H1 (cell line): ENCODE measurements around the gene DNAJC6. TPM values are rescaled to one million over a fixed set of nuclear protein-coding genes. Genes with fewer than 3 reads are reported as not detected.

ENCODE experiments used
- CTCF ChIA-PET: fragments of 300-600 bp; sonication (Branson Sonifier 250); formaldehyde crosslinking; loops from one replicate; lab custom pipeline; 2021; ENCODE audit not compliant: partially characterized antibody; lab: Charles Lee
- POLR2A ChIA-PET: fragments of 300-600 bp; sonication (Branson Sonifier 250); formaldehyde crosslinking; loops from one replicate; lab custom pipeline; 2021; ENCODE audit warnings: inconsistent platforms; ENCODE audit not compliant: partially characterized antibody; lab: Charles Lee
- DNase-seq, 2 experiments: peaks; one replicate each; pipeline versions ENCODE4 v3.0.0 to v3.0.0-alpha.2; 2010 to 2022; ENCODE audit warnings: low spot score in 2 of 2, low read depth in 1 of 2, mixed read lengths in 1 of 2
- FAIRE-seq: peaks from 2 replicates; lab custom pipeline; 2011; peaks lifted over from hg19 to GRCh38; lab: Jason Lieb, UNC
- H2AFZ ChIP-seq: 2 replicates; pipeline ENCODE4 v1.8.1; 2012; ENCODE audit warnings: low read length, inconsistent platforms
- H2AK5ac ChIP-seq: 2 replicates; pipeline ENCODE4 v1.6.1; 2013; ENCODE audit warnings: low read depth, low read length
- H2BK120ac ChIP-seq: replicated peaks from 2 replicates; pipeline ENCODE3; 2013; ENCODE audit warnings: low read depth, low read length, inconsistent platforms
- H2BK12ac ChIP-seq: 2 replicates; pipeline ENCODE4 v1.6.1; 2013; ENCODE audit warnings: low read depth, low read length
- H2BK15ac ChIP-seq: 2 replicates; pipeline ENCODE4 v1.6.1; 2013; ENCODE audit warnings: low read length
- H2BK20ac ChIP-seq: 2 replicates; pipeline ENCODE4 v1.6.1; 2013; ENCODE audit warnings: low read length
- H2BK5ac ChIP-seq: 2 replicates; pipeline ENCODE4 v1.6.1; 2013; ENCODE audit warnings: low read depth, low read length
- H3K14ac ChIP-seq: 2 replicates; pipeline ENCODE4 v1.6.1; 2013; ENCODE audit warnings: inconsistent platforms; ENCODE audit not compliant: insufficient read length
- H3K18ac ChIP-seq: 2 replicates; pipeline ENCODE4 v1.6.1; 2013; ENCODE audit warnings: low read length; ENCODE audit errors: extremely low read depth
- H3K23ac ChIP-seq: 2 replicates; pipeline ENCODE4 v1.6.1; 2013; ENCODE audit warnings: inconsistent platforms; ENCODE audit not compliant: insufficient read length
- H3K23me2 ChIP-seq: 2 replicates; pipeline ENCODE4 v1.6.1; 2013; ENCODE audit warnings: low read depth, low read length
- H3K27ac ChIP-seq: 2 replicates; pipeline ENCODE4 v1.6.1; 2011; ENCODE audit warnings: low read depth, low read length, inconsistent platforms
- H3K27me3 ChIP-seq, 4 experiments: replicated peaks in 1 of 4; 1 replicate in 1 of 4; 2 replicates in 3 of 4; pipeline versions ENCODE4 v1.6.1 to v1.8.1; 2011 to 2013; ENCODE audit warnings: low read length in 3 of 4, mild to moderate bottlenecking in 3 of 4, inconsistent platforms in 2 of 4, mixed read lengths in 2 of 4, moderate library complexity in 1 of 4; ENCODE audit not compliant: control insufficient read depth in 3 of 4, insufficient read depth in 3 of 4; ENCODE audit errors: extremely low read depth in 1 of 4
- H3K36me3 ChIP-seq, 4 experiments: 2 replicates each; pipeline versions ENCODE4 v1.6.1 to v1.8.1; 2011 to 2013; ENCODE audit warnings: mild to moderate bottlenecking in 4 of 4, low read length in 3 of 4, moderate library complexity in 2 of 4, control low read depth in 1 of 4, inconsistent platforms in 1 of 4; ENCODE audit not compliant: insufficient read depth in 4 of 4, control insufficient read depth in 2 of 4
- H3K4ac ChIP-seq: replicated peaks from 2 replicates; pipeline ENCODE3; 2013; ENCODE audit warnings: low read length, low read depth, mixed read lengths, inconsistent platforms; ENCODE audit not compliant: insufficient read length
- H3K4me1 ChIP-seq, 4 experiments: replicated peaks in 1 of 4; 1 replicate in 1 of 4; 2 replicates in 3 of 4; pipeline versions ENCODE4 v1.6.1 to v1.8.1; 2011 to 2013; ENCODE audit warnings: low read length in 3 of 4, inconsistent platforms in 2 of 4, mixed read lengths in 1 of 4; ENCODE audit not compliant: insufficient read depth in 4 of 4, control insufficient read depth in 3 of 4
- H3K4me2 ChIP-seq, 2 experiments: 2 replicates each; pipeline versions ENCODE4 v1.6.1 to v1.8.1; 2011 to 2013; ENCODE audit warnings: low read depth in 2 of 2, low read length in 2 of 2, control low read depth in 1 of 2, inconsistent platforms in 1 of 2, mild to moderate bottlenecking in 1 of 2; ENCODE audit not compliant: insufficient read depth in 1 of 2
- H3K4me3 ChIP-seq, 4 experiments: fragments of 200-600, 300-600 bp in 1 of 4; sonication (generic), shearing (Covaris generic), sonication (Bioruptor Twin) in 1 of 4; 2 replicates each; pipeline versions ENCODE4 v1.5.1 to v1.8.1; 2011 to 2016; ENCODE audit warnings: low read length in 4 of 4, low read depth in 3 of 4, control low read depth in 2 of 4, inconsistent platforms in 2 of 4, mild to moderate bottlenecking in 2 of 4, mixed read lengths in 1 of 4, moderate library complexity in 1 of 4; ENCODE audit not compliant: insufficient read depth in 2 of 4; ENCODE audit errors: extremely low read depth in 1 of 4
- H3K56ac ChIP-seq: replicated peaks from 2 replicates; pipeline ENCODE3; 2013; ENCODE audit warnings: low read depth, mild to moderate bottlenecking, mixed read lengths, low read length, inconsistent platforms; ENCODE audit not compliant: insufficient read length
- H3K79me1 ChIP-seq: 2 replicates; pipeline ENCODE4 v1.6.1; 2013; ENCODE audit warnings: low read depth, low read length, control low read depth
- H3K79me2 ChIP-seq, 2 experiments: 2 replicates each; pipeline versions ENCODE4 v1.6.1 to v1.8.1; 2012 to 2013; ENCODE audit warnings: low read length in 2 of 2, mild to moderate bottlenecking in 2 of 2, inconsistent platforms in 1 of 2; ENCODE audit not compliant: insufficient read depth in 2 of 2, control insufficient read depth in 1 of 2
- H3K9ac ChIP-seq, 4 experiments: replicated peaks in 1 of 4; 1 replicate in 1 of 4; 2 replicates in 3 of 4; pipeline versions ENCODE4 v1.6.1 to v1.8.1; 2011 to 2013; ENCODE audit warnings: low read depth in 3 of 4, low read length in 3 of 4, control low read depth in 2 of 4, mild to moderate bottlenecking in 2 of 4, moderate library complexity in 2 of 4, inconsistent platforms in 1 of 4; ENCODE audit errors: extremely low read depth in 1 of 4
- H3K9me3 ChIP-seq, 2 experiments: 2 replicates each; pipeline versions ENCODE4 v1.6.1 to v1.8.1; 2012 to 2013; ENCODE audit warnings: mild to moderate bottlenecking in 2 of 2, moderate library complexity in 2 of 2, control low read depth in 1 of 2, inconsistent platforms in 1 of 2, low read depth in 1 of 2, low read length in 1 of 2, mixed read lengths in 1 of 2; ENCODE audit not compliant: insufficient read depth in 2 of 2
- H4K20me1 ChIP-seq, 2 experiments: replicated peaks in 1 of 2; 2 replicates each; pipeline versions ENCODE3 to v1.8.1; 2011 to 2013; ENCODE audit warnings: inconsistent platforms in 2 of 2, low read length in 2 of 2, mild to moderate bottlenecking in 1 of 2; ENCODE audit not compliant: insufficient read depth in 2 of 2, control insufficient read depth in 1 of 2
- H4K5ac ChIP-seq: 2 replicates; pipeline ENCODE4 v1.6.1; 2013; ENCODE audit warnings: low read length, low read depth, mixed read lengths, inconsistent platforms; ENCODE audit not compliant: insufficient read length
- H4K8ac ChIP-seq: 2 replicates; pipeline ENCODE4 v1.8.0; 2013; ENCODE audit warnings: mild to moderate bottlenecking, moderate library complexity, low read length, inconsistent platforms; ENCODE audit not compliant: insufficient read depth; ENCODE audit errors: extremely low read depth
- H4K91ac ChIP-seq: replicated peaks from 2 replicates; pipeline ENCODE3; 2013; ENCODE audit warnings: low read length, mixed read lengths, inconsistent platforms; ENCODE audit not compliant: insufficient read length
- ATF2 ChIP-seq: IDR thresholded peaks from 2 replicates; pipeline ENCODE4 v1.6.1; 2012; ENCODE audit warnings: low read length, inconsistent platforms
- CBX8 ChIP-seq: fragments of 300-800, 300-1000 bp; sonication (generic); IDR thresholded peaks from 2 replicates; pipeline ENCODE4 v1.7.1; 2016; ENCODE audit warnings: low read depth, low read length, borderline replicate concordance
- E2F6 ChIP-seq: IDR thresholded peaks from 2 replicates; pipeline ENCODE4 v1.6.1; 2012; ENCODE audit warnings: inconsistent platforms
- EP300 ChIP-seq, 2 experiments: IDR thresholded peaks; 1 replicate in 1 of 2; 2 replicates in 1 of 2; pipeline ENCODE4 v1.6.1; 2011 to 2012; ENCODE audit warnings: low read depth in 2 of 2, low read length in 2 of 2, mild to moderate bottlenecking in 2 of 2, borderline replicate concordance in 1 of 2, inconsistent platforms in 1 of 2, moderate library complexity in 1 of 2
- SIN3A ChIP-seq, 2 experiments: IDR thresholded peaks in 1 of 2; conservative IDR thresholded peaks in 1 of 2; 2 replicates each; pipeline ENCODE4 v1.6.1; 2011 to 2012; ENCODE audit warnings: low read length in 2 of 2, improper control_type of control experiment in 1 of 2, low read depth in 1 of 2, mild to moderate bottlenecking in 1 of 2
- WGBS, 2 experiments: shearing (Covaris generic) in 1 of 2; methylation state at CpG; one replicate each; pipeline versions ENCODE4 v1.1.6 to v1.1.7; 2013 to 2015; ENCODE audit warnings: low lambda C conversion rate in 2 of 2, mixed read lengths in 2 of 2, inconsistent platforms in 1 of 2, low coverage in 1 of 2, missing lambda C conversion rate in 1 of 2; ENCODE audit not compliant: insufficient replicate concordance in 2 of 2, insufficient coverage in 1 of 2, insufficient read length in 1 of 2; ENCODE audit errors: extremely low coverage in 1 of 2, missing lambda C conversion rate in 1 of 2; 5-methylcytosine and 5-hydroxymethylcytosine counted together
- polyA plus RNA-seq, 7 experiments: library from polyadenylated mRNA; depleted of rRNA in 3 of 7; stranded (reverse) in 5 of 7; unstranded in 2 of 7; fragments of >200 nt in 5 of 7; fragments of 200-250 nt in 2 of 7; gene quantifications; 1 replicate in 5 of 7; 2 replicates in 1 of 7; 4 replicates in 1 of 7; pipeline versions ENCODE4 v1.2.1 to v1.2.3, GENCODE V29; 2011 to 2013; ENCODE audit warnings: missing spikeins in 2 of 7, mixed read lengths in 2 of 7
- total RNA-seq: library from RNA; stranded (reverse); fragmentation: NEBNext Ultra II Directional; extraction: Animal tissue kit (Norgen Biotek cat#: 25700); gene quantifications from 2 replicates; pipeline ENCODE4 v1.2.1, GENCODE V29; 2021

The DNAJC6 gene
- total and polyA plus RNA-seq, 2 of the 8 experiments (the other 6 are each of a cell fraction or from before 2014, with no cell fraction given), result 1.6 to 3.0 TPM

- no peaks in the 10 kb centered on the region for H3K79me2 ChIP-seq
- H3K9ac ChIP-seq, result no peak overlapping the region
- H2AK5ac ChIP-seq, result no peak overlapping the region
- no peak overlapping the region for H4K5ac ChIP-seq
- no peak overlapping the region for H3K27ac ChIP-seq
- no peak overlapping the region for H2AFZ ChIP-seq
- FAIRE-seq (no peak), DNase-seq (no peak)
- no peak overlapping the region for H3K23ac ChIP-seq
- WGBS, 2 experiments, result 81% methylated on average over 4 of the region's 4 CpGs; no CpG with 5 or more reads in 1 of the 2 experiments
- H3K56ac ChIP-seq, result no peak overlapping the region
- H2BK15ac ChIP-seq, result no peak overlapping the region
- no peak overlapping the region for H2BK120ac ChIP-seq
- H3K9me3 ChIP-seq, result no peaks in the 10 kb centered on the region
- CTCF ChIA-PET, result interaction anchor here (1.0 to 1.6 kb wide), 4 partner anchors 14 to 133 kb away, joined by 3 to 7 read pairs (median 3); no protein-coding TSS in a partner anchor
- no peaks in the 10 kb centered on the region for H3K79me1 ChIP-seq
- H2BK12ac ChIP-seq, result no peak overlapping the region
- H3K14ac ChIP-seq, result no peak overlapping the region
- no peak overlapping the region for H2BK20ac ChIP-seq
- H3K27me3 ChIP-seq, result no peaks in the 10 kb centered on the region
- no peak overlapping the region for H3K4me3 ChIP-seq
- no peak overlapping the region for H4K8ac ChIP-seq
- no peak overlapping the region for H2BK5ac ChIP-seq
- POLR2A ChIA-PET, result no interaction called here
- no peak overlapping the region for H3K4ac ChIP-seq
- no peak overlapping the region for H3K18ac ChIP-seq
- H3K36me3 ChIP-seq, result no peaks in the 10 kb centered on the region
- H4K91ac ChIP-seq, result no peak overlapping the region
- no peaks in the 10 kb centered on the region for H4K20me1 ChIP-seq
- no peaks in the 10 kb centered on the region for H3K4me1 ChIP-seq
- no peak overlapping the region for H3K4me2 ChIP-seq
- no peaks in the 10 kb centered on the region for H3K23me2 ChIP-seq
- TF ChIP-seq E2F6 (no peak), CBX8 (no peak), EP300 (IDR thresholded peaks at IDR 0.05; ENCODE audit: borderline replicate concordance in 1 of 2, low read depth in 2 of 2, low read length in 2 of 2) (no peak), SIN3A (conservative IDR thresholded peaks at IDR 0.05 in 1 of 2, IDR thresholded peaks at IDR 0.05 in 1 of 2; ENCODE audit: low read depth in 1 of 2, low read length in 2 of 2) (no peak), ATF2 (no peak)
Measured at GRCh38 chr1:65377496-65378246, 68.3 kb downstream of the DNAJC6 start.
